Measurements from ENCODE around the gene C11orf42. TPM values are rescaled to one million over a fixed set of nuclear protein-coding genes. Genes with fewer than 3 reads are reported as not detected.

The C11orf42 gene
- total RNA-seq, 1 experiment from 2014 or later = not detected

- peak; percentile 38 for DNase-seq (ENCODE audit: low spot score)
These were observed 47.8 kb downstream of the C11orf42 start for GRCh38 chr11:6253197-6253596.

DNA sequence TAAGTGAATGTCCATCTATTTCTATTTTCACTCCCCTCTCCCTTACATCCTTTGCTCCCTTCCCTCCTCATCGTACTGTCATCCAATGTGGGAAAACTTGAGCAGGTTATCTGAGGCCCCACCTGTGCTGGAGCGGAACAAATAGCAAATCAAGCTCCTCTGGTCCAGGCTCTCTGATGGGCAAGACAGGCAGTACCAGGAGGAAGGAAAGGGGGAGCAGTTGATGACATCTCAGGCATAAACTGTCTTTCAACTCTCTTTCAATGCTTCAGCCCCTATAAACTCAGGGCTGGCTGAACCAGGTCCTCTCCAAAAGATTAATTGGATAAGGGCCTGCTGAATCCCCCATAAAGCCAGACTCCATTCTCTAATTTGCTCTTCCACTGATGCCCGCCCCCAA, 52.8 kb downstream of the C11orf42 start:
- DNase-seq (ENCODE audit: low spot score) = no peak

GRCh38 chr11:6258571-6259081, 53.3 kb downstream of the C11orf42 start:
- DNase-seq (ENCODE audit: low spot score) = no peak

DNA sequence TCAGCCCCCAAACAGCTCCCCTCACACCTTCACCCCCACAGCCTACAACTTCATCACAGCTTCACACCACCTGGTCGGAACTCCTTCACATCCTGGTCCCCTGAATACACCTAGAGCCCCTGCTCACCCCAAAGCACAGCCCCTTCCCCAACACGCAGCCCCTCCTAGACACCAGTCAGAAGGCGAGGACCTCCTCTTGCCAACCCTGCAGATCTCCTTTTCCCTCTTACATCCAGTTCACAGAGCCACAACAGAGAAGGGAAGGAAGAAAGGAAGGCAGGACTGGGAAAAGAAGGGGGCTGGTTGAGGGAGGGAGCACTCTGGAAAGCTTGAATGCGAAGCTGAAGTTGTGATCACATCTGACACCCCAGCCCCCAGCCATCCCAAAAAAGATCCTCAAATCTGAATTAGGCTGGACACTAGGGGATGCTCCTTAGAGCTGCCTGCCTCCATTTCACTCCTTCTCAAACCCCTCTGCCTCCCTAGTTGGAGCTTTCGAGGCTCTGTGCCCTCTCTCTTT, 54.9 kb downstream of the C11orf42 start:
- no peak for DNase-seq (ENCODE audit: low spot score)

Other genes starting within 250 kb of the C11orf42 start
- not detected in 2 replicates for gene OR56A5, start 237.1 kb upstream of the C11orf42 start, total RNA-seq (2014; rRNA removed; shearing (Covaris generic))
- gene OR52L1, start 218.6 kb upstream of the C11orf42 start, total RNA-seq (2014; rRNA removed; shearing (Covaris generic)) = not detected in 2 replicates
- not detected in 2 replicates for gene OR56A4, start 198.6 kb upstream of the C11orf42 start, total RNA-seq (2014; rRNA removed; shearing (Covaris generic))
- 0.04 TPM in 1 of 2 replicates, not detected in the other for gene OR56A1, start 174.8 kb upstream of the C11orf42 start, total RNA-seq (2014; rRNA removed; shearing (Covaris generic))
- not detected in 2 replicates for gene OR56B4, start 97.9 kb upstream of the C11orf42 start, total RNA-seq (2014; rRNA removed; shearing (Covaris generic))
- not detected in 2 replicates for gene OR52B2, start 35.2 kb upstream of the C11orf42 start, total RNA-seq (2014; rRNA removed; shearing (Covaris generic))
- gene OR52W1, start 6.3 kb upstream of the C11orf42 start, total RNA-seq (2014; rRNA removed; shearing (Covaris generic)) = not detected in 2 replicates
- 5.0 and 7.1 TPM in 2 replicates for gene FHIP1B, start 29.1 kb downstream of the C11orf42 start, total RNA-seq (2014; rRNA removed; shearing (Covaris generic))
- gene CNGA4, start 33.5 kb downstream of the C11orf42 start, total RNA-seq (2014; rRNA removed; shearing (Covaris generic)) = not detected in 2 replicates
- gene CCKBR, start 54.3 kb downstream of the C11orf42 start, total RNA-seq (2014; rRNA removed; shearing (Covaris generic)) = not detected in 2 replicates
- gene CAVIN3, start 114.9 kb downstream of the C11orf42 start, total RNA-seq (2014; rRNA removed; shearing (Covaris generic)) = 0.27 and 0.41 TPM in 2 replicates
- 44.5 and 80.7 TPM in 2 replicates for gene SMPD1, start 184.9 kb downstream of the C11orf42 start, total RNA-seq (2014; rRNA removed; shearing (Covaris generic))
- gene APBB1, start 213.5 kb downstream of the C11orf42 start, total RNA-seq (2014; rRNA removed; shearing (Covaris generic)) = 5.2 and 6.3 TPM in 2 replicates
- 0.72 TPM in 1 of 2 replicates, not detected in the other for gene HPX, start 235.4 kb downstream of the C11orf42 start, total RNA-seq (2014; rRNA removed; shearing (Covaris generic))